ENCODE data around the gene SCLY.
"Not testable (repeated sequence)": the region's sequence is repeated elsewhere in the genome, so short reads cannot be mapped to it uniquely, and the experiment has no call there.

SCLY gene

GRCh38 chr2:238042090-238042489 lies 18.7 kb upstream of the SCLY start:
- no peak for DNase-seq

GRCh38 chr2:238042849-238043584 lies 17.8 kb upstream of the SCLY start:
- DNase-seq: no peak

- DNase-seq: no peak
Measured at GRCh38 chr2:238043851-238044250, 16.9 kb upstream of the SCLY start.

GRCh38 chr2:238045575-238045974 lies 15.2 kb upstream of the SCLY start:
- no peak for DNase-seq

- no peak for DNase-seq
Measured at GRCh38 chr2:238046725-238047270, 14.0 kb upstream of the SCLY start.

GRCh38 chr2:238053191-238053776 lies 7.5 kb upstream of the SCLY start:
- DNase-seq: no peak

- DNase-seq: no peak
Measured at GRCh38 chr2:238055841-238056240, 5.0 kb upstream of the SCLY start.

GRCh38 chr2:238057696-238058575 lies 2.9 kb upstream of the SCLY start:
- not testable (repeated sequence) for DNase-seq

- DNase-seq: no peak
Measured at GRCh38 chr2:238059505-238059904, 1.3 kb upstream of the SCLY start.

- no peak for DNase-seq
Measured at GRCh38 chr2:238060096-238060541, 682 bp upstream of the SCLY start.

- DNase-seq: no peak
Measured at GRCh38 chr2:238061315-238062202, 758 bp downstream of the SCLY start.

- no peak for DNase-seq
Measured at GRCh38 chr2:238063414-238064189, 2.8 kb downstream of the SCLY start.

GRCh38 chr2:238064376-238064775 lies 3.6 kb downstream of the SCLY start:
- DNase-seq: no peak

GRCh38 chr2:238065071-238065846 lies 4.5 kb downstream of the SCLY start:
- no peak for DNase-seq

- no peak for DNase-seq
Measured at GRCh38 chr2:238066218-238066617, 5.4 kb downstream of the SCLY start.

GRCh38 chr2:238066718-238067117 lies 5.9 kb downstream of the SCLY start:
- DNase-seq: not testable (repeated sequence)

GRCh38 chr2:238067939-238068338 lies 7.1 kb downstream of the SCLY start:
- no peak for DNase-seq

- DNase-seq: peak; percentile 38
Measured at GRCh38 chr2:238069021-238069709, 8.4 kb downstream of the SCLY start.

GRCh38 chr2:238069877-238070276 lies 9.1 kb downstream of the SCLY start:
- no peak for DNase-seq

GRCh38 chr2:238075397-238075796 lies 14.6 kb downstream of the SCLY start:
- no peak for DNase-seq

Measured in CD4-positive, alpha-beta T cell treated with Interleukin-21 for 1 hour (primary cell).